Keratinocyte (primary cell): ENCODE results near the gene ILK. TPM values are rescaled to one million over a fixed set of nuclear protein-coding genes. Genes with fewer than 3 reads are reported as not detected.

Experiments
- DNase-seq: peaks from one replicate; pipeline ENCODE4 v3.0.0-alpha.2; 2011; ENCODE audit warnings: low read depth, missing footprints, low spot score
- FAIRE-seq: peaks from 2 replicates; lab custom pipeline; 2011; peaks lifted over from hg19 to GRCh38; lab: Jason Lieb, UNC
- H2AFZ ChIP-seq: 2 replicates; pipeline ENCODE4 v1.6.0; 2012; ENCODE audit warnings: low read length, control low read depth, inconsistent platforms; ENCODE audit not compliant: control insufficient read depth
- H3K27ac ChIP-seq: 2 replicates; pipeline ENCODE4 v1.5.1; 2011; ENCODE audit warnings: low read length; ENCODE audit not compliant: control insufficient read depth, insufficient read depth
- H3K27me3 ChIP-seq: 3 replicates; pipeline ENCODE4 v1.6.0; 2011; ENCODE audit warnings: low read length; ENCODE audit not compliant: control insufficient read depth, insufficient read depth; ENCODE audit errors: extremely low read depth
- H3K36me3 ChIP-seq, 2 experiments: 2 replicates in 1 of 2; 3 replicates in 1 of 2; pipeline ENCODE4 v1.5.1; 2011; ENCODE audit warnings: low read length in 2 of 2, mild to moderate bottlenecking in 1 of 2; ENCODE audit not compliant: control insufficient read depth in 2 of 2, insufficient read depth in 2 of 2; ENCODE audit errors: extremely low read depth in 1 of 2
- H3K4me1 ChIP-seq: 3 replicates; pipeline ENCODE4 v1.5.1; 2011; ENCODE audit warnings: low read length; ENCODE audit not compliant: control insufficient read depth, insufficient read depth; ENCODE audit errors: extremely low read depth
- H3K4me2 ChIP-seq: 3 replicates; pipeline ENCODE4 v1.6.0; 2011; ENCODE audit warnings: low read depth, low read length; ENCODE audit not compliant: control insufficient read depth, insufficient read depth; ENCODE audit errors: extremely low read depth
- H3K4me3 ChIP-seq, 3 experiments: fragments of 200-600 bp in 1 of 3; sonication (generic) in 1 of 3; 2 replicates in 2 of 3; 3 replicates in 1 of 3; pipeline ENCODE4 v1.5.1; 2011 to 2016; ENCODE audit warnings: low read length in 3 of 3, mild to moderate bottlenecking in 3 of 3, control low read depth in 2 of 3, inconsistent platforms in 1 of 3, low read depth in 1 of 3, mixed read lengths in 1 of 3, mixed run types in 1 of 3, moderate library complexity in 1 of 3; ENCODE audit not compliant: control insufficient read depth in 2 of 3, insufficient read depth in 2 of 3; ENCODE audit errors: extremely low read depth in 1 of 3
- H3K79me2 ChIP-seq: 2 replicates; pipeline ENCODE4 v1.6.0; 2012; ENCODE audit warnings: low read length; ENCODE audit not compliant: control insufficient read depth, insufficient read depth
- H3K9ac ChIP-seq: 3 replicates; pipeline ENCODE4 v1.6.0; 2011; ENCODE audit warnings: low read length; ENCODE audit not compliant: control insufficient read depth, insufficient read depth; ENCODE audit errors: extremely low read depth
- H3K9me1 ChIP-seq: 3 replicates; pipeline ENCODE4 v1.6.0; 2011; ENCODE audit warnings: low read length; ENCODE audit not compliant: control insufficient read depth, insufficient read depth; ENCODE audit errors: extremely low read depth
- H3K9me3 ChIP-seq: 2 replicates; pipeline ENCODE4 v1.5.1; 2012; ENCODE audit warnings: low read depth, low read length; ENCODE audit not compliant: control insufficient read depth
- H4K20me1 ChIP-seq: 3 replicates; pipeline ENCODE4 v1.6.0; 2011; ENCODE audit warnings: low read length; ENCODE audit not compliant: control insufficient read depth, insufficient read depth; ENCODE audit errors: extremely low read depth
- CTCF ChIP-seq, 3 experiments: IDR thresholded peaks in 1 of 3; conservative IDR thresholded peaks in 1 of 3; optimal IDR thresholded peaks in 1 of 3; 2 replicates in 2 of 3; 3 replicates in 1 of 3; pipeline versions ENCODE3 to v1.5.1; 2011; ENCODE audit warnings: low read length in 3 of 3, mild to moderate bottlenecking in 3 of 3, moderate library complexity in 2 of 3, control low read depth in 1 of 3, inconsistent platforms in 1 of 3; ENCODE audit not compliant: insufficient read depth in 2 of 3; ENCODE audit errors: extremely low read depth in 1 of 3
- EZH2 ChIP-seq: IDR thresholded peaks from one replicate; pipeline ENCODE4 v1.6.1; 2012; ENCODE audit warnings: inconsistent platforms, mild to moderate bottlenecking, low read length, moderate library complexity
- dilution Hi-C: fragments of 300-500 bp; cut with MboI; formaldehyde crosslinking; loops from one replicate; pipeline ENCODE4 v1.7.0; 2020; ENCODE audit warnings: low sequenced_read_pairs; ENCODE audit not compliant: extremely low pct_ligation_motif_present
- polyA plus RNA-seq, 5 experiments: library from polyadenylated mRNA; depleted of rRNA in 3 of 5; stranded (reverse) in 3 of 5; stranded (forward) in 1 of 5; unstranded in 1 of 5; fragments of >200 nt; gene quantifications; 1 replicate in 1 of 5; 2 replicates in 3 of 5; 3 replicates in 1 of 5; pipeline versions ENCODE4 v1.2.1 to v1.2.3, GENCODE V29; 2011 to 2012; ENCODE audit warnings: missing spikeins in 2 of 5, low read depth in 1 of 5, low replicate concordance in 1 of 5

ILK gene
- polyA plus RNA-seq, 1 donor (not counting 4 experiments of a cell fraction or from before 2014, with no cell fraction given) = 117 TPM

GRCh38 chr11:6561288-6561687 lies 42.3 kb upstream of the ILK start:
- DNase-seq (no peak), FAIRE-seq (no peak)
- peaks cover 0 to under 1% of the 10 kb centered on the region in 2 experiments for H3K36me3 ChIP-seq
- TF ChIP-seq EZH2 (no peak), CTCF (optimal IDR thresholded peaks at IDR 0.05 in 1 of 3, IDR thresholded peaks at IDR 0.05 in 1 of 3, conservative IDR thresholded peaks at IDR 0.05 in 1 of 3; ENCODE audit: extremely low read depth in 1 of 3, insufficient read depth in 2 of 3, low read length in 3 of 3) (no peak)
- no peaks in the 10 kb centered on the region for H3K79me2 ChIP-seq
- dilution Hi-C loops = no loop called here
- H3K27me3 ChIP-seq = no peaks in the 10 kb centered on the region
- peaks cover 3% of the 10 kb centered on the region for H3K4me1 ChIP-seq
- H3K9ac ChIP-seq = no peak overlapping the region
- H3K27ac ChIP-seq = no peak overlapping the region
- H2AFZ ChIP-seq = no peak overlapping the region
- no peak overlapping the region for H3K4me3 ChIP-seq
- no peaks in the 10 kb centered on the region for H3K9me1 ChIP-seq
- no peaks in the 10 kb centered on the region for H4K20me1 ChIP-seq
- H3K9me3 ChIP-seq = no peaks in the 10 kb centered on the region
- no peak overlapping the region for H3K4me2 ChIP-seq

- TF ChIP-seq CTCF (optimal IDR thresholded peaks at IDR 0.05 in 1 of 3, IDR thresholded peaks at IDR 0.05 in 1 of 3, conservative IDR thresholded peaks at IDR 0.05 in 1 of 3; ENCODE audit: extremely low read depth in 1 of 3, insufficient read depth in 2 of 3, low read length in 3 of 3) = no peak
- no peak for TF ChIP-seq EZH2
- H4K20me1 ChIP-seq = no peaks in the 10 kb centered on the region
- no peaks in the 10 kb centered on the region for H3K9me1 ChIP-seq
- no peak overlapping the region for H3K9ac ChIP-seq
- no peak overlapping the region for H3K27ac ChIP-seq
- DNase-seq (no peak), FAIRE-seq (no peak)
- no peaks in the 10 kb centered on the region for H3K79me2 ChIP-seq
- H3K27me3 ChIP-seq = no peaks in the 10 kb centered on the region
- H3K4me1 ChIP-seq = no peaks in the 10 kb centered on the region
- dilution Hi-C loops = no loop called here
- no peaks in the 10 kb centered on the region for H3K9me3 ChIP-seq
- no peak overlapping the region for H2AFZ ChIP-seq
- H3K4me2 ChIP-seq = no peak overlapping the region
- H3K36me3 ChIP-seq = peaks cover 0 to 1% of the 10 kb centered on the region in 2 experiments
- H3K4me3 ChIP-seq = no peak overlapping the region
Observed at GRCh38 chr11:6563121-6563619, 40.4 kb upstream of the ILK start.
